Non-pigmented ciliary epithelial cell (primary cell): ENCODE results near the gene UBA1.

Experiments
- DNase-seq: peaks from one replicate; pipeline ENCODE4 v3.0.0-alpha.2; 2010; ENCODE audit warnings: low read depth

The UBA1 gene

DNA sequence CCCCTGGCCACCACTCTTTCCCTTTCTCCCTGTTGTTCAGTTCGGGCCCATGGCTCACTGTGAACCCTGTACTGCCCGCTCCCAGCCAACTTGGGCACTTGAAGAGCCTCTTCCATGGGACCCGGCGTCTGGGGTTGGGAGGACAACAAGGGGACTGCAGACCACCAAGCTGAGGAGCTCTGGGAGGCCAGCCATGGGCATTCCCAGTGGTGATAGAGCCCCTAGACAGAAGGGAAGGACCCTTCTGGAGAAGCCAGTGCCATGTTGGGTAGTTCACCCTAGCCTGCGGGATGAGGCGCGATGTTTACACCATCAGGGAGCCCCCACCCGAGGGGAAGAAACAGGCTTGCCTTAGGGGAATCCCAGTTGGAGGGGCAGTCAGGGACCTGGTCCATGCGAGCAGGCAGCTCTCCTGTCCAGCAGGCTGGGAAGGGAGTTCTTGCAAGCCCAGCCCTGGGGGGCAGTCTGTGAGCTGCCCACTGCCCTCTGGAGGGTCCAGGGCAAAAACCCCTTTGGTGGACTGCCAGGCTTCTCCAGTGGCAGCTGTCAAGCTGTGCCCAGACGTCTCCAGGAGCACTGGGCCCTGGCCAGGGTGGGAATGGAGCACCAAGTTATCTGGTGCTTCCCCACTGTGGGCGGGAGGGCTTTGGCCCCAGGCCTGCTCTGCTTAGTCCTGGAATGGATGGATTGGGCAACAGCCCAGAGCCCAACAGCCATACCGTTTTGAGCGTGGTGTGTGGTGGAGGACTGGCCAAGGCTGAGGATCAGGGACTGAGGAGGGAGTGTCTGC, 23.7 kb upstream of the UBA1 start:
- no peak for DNase-seq

DNA sequence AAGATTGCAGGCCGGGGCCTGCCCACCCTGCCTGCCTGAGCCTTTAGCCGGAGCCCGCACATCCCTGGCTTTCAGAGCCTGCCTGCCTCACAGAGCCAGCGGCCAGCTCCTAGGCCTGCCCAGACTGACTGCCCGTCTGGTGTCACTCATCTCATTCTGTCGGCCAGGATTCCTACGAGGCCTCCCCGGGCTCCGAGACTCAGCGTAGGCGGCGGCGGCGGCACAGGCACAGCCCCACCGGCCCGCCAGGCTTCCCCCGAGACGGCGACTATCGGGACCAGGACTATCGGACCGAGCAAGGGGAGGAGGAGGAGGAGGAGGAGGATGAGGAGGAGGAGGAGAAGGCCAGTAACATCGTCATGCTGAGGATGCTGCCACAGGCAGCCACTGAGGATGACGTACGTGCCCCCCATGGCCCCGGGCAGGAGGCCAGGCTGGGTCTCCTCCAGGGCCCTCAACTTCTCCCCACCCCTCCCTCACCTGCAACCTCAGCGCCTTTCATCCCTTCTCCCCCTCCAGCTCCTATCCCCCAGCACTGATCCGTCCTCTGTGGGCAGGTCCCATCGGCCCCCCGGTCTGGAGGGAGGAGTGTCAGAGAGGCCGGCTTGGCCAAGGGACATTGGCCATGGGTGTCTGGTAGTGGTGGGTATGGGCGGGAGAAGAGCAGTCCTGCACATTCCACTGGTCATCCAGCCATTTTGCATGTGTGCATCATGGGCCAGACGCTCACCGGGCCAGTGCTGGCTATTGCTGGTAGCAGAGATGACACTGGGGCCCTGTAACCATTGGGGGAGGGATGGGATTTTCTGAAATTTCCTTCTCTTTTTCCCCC, 22.6 kb upstream of the UBA1 start:
- DNase-seq = no peak

DNA sequence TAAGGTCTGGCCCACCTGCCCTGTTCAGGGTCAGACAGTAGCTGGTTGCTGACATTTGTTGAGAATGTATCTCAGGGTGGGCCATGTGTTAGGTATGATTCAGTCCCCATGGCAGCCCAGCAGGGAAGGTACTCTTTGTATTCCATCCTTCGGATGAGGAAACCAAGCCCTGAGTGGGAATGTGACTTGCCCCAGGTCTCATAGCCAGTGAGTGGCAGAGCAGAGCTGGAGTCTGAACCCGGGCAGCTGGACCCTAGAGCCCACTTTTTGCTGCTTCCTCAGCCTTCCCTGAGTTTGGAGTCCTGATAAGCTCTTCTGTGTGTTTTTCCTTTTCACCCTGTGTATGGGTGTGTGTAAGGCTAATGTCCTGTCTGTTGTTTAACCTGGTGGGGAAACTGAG, 21.6 kb upstream of the UBA1 start:
- DNase-seq = no peak

DNA sequence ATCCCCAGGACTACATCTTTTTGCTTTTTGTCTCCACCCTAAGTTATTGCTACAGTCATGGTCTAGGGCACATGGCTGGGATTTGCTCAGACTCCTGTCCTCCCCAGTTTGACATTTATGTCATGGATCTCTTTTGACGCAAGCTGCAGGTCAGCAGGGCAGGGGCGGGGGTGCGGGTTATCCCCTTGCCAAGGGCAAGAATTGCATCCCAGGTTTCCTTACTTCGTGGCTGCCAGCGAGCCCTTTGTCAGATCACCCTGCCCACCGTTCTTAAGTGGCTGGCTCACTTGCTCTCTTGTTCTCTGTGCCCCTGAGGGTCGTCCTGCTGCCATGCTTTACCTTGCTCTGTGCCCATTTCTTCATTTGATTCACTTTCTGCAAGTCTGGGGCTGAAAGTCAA, 21.1 kb upstream of the UBA1 start:
- DNase-seq = no peak

DNA sequence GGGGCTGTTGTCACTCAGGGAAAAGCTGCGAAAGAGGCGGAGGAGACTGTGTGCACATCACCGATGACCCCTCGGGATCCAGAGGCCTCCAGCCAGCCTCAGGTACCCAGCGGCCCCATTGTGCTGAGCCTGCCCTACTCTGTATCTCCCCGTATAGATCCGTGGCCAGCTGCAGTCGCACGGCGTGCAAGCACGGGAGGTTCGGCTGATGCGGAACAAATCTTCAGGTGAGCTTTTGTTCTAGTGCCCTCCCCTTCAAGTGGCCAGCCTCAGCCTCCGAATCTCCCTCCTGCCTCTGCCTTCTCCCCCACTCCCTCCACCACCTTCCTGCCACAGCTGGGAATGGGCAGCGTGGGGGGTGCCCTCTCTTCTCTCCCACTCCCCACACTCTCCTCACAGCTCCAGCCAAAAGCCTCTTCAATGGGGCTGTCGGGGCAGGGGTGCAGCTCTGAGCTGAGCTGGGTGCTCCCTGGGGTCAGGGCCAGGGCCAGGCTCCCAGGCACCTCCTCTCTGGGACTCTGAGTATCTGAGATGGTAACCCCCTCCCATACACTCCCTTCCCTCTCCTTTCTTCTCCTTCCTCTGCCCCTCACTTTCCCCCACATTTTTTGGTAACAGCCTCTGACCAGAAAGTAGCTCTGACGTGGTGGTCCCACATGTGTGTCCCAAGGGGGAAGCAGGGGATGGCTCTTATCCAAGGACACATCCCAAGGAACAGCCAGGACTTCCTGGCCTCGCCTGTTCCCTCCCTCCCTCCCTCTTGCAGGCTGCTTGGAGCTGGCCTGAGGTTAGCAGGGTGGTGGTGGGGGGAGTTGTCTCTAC, 20.4 kb upstream of the UBA1 start:
- no peak for DNase-seq

DNA sequence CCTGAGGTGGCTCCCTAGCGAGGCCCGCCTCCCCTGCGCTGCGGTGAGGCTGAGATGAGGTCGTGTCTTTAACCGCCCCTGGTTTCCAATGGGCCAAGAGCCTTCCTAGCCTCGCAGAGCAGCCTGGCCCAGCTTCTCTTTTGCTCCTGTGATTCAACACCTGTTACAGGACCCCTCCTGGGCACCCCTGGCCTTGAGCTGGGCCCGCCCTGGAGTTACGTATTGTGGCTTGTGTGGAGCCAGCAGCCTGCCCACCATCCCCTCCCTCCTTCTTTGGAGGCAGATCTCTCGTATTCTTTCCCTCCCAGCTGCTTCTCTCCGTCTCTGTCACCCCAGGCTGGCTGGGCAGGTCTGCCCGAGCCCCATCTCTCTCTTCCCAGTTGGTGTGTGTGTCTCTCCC, 19.3 kb upstream of the UBA1 start:
- DNase-seq = no peak

DNA sequence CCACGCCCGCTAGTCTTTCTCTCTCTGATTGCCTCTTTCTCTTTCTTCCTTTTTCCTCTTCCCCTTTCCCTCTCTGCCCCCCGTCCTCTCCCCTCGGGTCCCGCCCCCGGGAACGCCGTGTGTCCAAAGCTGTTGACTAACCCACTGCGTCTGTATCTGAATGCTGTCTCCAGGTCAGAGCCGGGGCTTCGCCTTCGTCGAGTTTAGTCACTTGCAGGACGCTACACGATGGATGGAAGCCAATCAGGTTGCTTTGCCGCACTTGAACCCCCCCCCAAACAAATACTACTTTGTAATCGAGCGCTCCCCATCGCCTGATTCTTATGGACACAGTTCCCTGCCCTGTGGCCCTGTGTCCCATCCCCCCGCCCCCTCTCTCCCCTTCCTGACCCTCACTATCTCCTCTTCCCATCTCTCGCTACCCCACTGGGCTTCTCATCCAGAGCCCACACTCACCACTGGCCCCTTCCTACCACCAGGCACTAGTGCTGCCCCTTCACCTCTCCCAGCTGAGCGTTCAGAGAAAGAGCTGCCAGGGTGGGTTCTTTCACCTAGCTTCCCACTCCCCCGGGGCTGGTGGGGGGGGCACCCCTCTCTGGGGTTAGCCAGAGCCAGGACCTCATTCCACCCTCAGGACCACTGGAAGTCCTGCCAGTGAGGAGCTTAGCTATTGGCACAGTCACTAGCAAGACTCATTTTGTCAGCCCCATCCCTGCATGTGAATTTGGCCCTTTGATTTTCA, 18.6 kb upstream of the UBA1 start:
- DNase-seq = no peak

DNA sequence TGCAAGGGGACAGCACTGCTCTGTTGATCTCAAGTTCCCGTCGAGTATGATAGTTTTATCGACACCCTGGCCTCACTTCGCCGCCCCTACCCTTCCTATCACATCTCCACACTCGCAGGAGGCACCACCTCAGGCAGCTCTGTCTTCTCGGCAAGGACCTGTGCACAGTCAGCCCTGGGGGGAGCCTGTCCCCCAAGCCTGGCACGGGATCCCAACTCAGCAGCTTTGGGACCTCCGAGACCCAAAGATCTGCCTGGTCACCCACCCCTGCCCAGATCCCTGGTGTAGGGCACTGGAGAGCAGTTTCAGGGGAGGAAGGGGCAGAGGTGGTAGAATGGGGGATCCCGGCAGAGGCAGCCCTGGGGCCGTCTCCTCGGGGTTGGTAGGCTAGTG, 18.0 kb upstream of the UBA1 start:
- DNase-seq = no peak

DNA sequence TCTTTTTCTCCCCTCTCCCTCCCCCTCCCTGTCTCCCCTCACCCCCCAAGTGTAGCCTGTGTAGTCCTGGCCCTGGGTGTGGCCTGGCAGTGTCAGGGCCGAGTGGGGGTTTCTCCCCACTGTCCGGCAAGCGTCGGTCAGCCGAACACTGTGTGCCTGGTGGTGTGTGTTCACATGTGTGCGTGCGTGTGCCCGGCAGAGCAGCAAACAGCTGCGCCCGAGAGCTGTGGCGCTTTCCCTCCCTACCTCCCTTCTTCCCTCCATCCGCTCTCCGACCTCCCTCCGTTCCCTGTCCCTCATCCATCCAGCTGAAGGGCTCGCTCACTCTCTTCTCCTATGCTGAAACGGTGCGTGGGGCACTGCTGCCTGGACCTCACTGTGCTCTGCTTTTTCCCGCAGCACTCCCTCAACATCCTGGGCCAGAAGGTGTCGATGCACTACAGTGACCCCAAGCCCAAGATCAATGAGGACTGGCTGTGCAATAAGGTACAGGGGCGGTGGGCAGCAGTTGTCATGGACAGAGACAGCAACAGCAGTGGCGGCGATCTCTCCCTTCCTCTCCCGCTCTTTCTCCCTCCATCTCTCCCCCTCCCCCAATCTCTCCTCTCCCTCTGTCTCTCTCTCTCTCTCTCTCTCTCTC, 17.4 kb upstream of the UBA1 start:
- no peak for DNase-seq

DNA sequence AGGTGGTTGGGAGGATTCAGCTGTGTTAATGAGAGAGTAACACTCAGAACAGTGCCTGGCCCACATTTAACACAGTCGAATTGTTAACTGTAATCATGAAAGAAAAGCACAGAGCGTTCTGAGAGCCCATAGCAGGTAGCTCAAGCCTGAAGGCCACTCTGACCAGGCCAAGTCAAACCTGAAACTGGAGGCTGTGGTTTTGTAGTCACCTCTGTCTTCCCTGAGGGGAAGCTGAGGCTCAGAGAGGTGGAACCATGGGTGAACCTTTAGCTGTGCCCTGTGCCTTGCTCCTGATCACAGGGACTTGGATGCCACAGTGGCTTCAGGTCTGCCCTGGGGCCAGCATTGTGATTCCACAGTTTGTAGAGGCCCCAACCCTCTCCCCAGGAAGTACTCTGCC, 16.6 kb upstream of the UBA1 start:
- no peak for DNase-seq

DNA sequence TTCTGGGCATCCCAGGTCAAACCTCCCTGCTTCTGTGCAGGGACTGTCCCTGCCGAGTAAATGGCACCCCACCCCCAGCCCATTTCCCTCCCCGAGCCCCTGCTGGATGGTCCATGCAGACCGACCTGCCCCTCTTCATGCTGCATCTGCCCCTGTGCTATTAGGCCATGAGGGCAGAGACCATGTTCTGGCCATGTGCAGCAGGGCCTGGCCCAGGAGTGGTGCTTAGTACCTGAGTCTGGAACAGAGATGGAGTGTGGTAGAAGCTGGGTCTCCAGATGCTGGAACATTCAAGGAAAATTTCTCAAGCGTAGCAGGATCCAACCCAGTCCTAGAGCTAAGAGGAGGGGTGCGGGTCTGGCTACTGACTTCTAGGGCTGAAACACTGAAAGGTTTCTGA, 15.3 kb upstream of the UBA1 start:
- DNase-seq = no peak

DNA sequence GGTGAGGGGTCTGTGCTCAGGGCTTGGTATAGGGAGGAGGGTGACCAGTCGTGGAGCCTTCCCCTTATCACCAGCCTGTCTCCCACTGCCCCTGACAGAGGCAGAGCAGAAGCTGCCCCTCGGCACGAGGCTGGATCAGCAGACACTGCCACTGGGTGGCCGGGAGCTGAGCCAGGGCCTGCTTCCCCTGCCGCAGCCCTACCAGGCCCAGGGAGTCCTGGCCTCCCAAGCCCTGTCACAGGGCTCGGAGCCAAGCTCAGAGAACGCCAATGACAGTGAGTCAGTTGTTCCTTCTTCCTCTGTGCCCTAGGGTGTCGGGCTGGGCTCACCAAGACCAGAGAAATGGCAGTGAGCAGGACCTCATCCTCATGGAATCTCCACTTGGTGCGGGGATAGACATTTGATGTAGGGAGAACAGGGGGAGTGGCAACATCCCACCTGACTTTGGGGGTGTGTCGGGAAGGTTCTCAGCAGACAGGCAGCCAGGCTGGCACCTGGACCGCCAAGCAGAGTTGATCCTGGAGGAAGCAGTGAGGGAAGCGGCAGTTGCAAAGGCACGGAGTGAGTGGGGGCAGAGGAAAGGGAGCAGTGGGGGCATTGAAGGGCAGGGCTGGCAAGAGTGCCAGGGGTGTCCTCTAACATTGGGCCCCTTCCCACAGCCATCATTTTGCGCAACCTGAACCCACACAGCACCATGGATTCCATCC, 14.3 kb upstream of the UBA1 start:
- no peak for DNase-seq

DNA sequence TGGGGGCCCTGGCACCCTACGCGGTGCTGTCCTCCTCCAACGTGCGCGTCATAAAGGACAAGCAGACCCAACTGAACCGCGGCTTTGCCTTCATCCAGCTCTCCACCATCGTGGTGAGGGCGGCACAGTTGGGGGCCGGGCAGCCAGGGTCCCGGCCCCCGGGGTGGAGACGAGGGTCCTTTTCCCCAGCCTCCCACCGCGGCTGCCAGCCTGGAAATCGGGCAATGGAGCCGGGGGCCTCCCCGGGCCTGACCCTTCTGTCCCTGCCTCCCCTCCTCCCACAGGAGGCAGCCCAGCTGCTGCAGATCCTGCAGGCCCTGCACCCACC, 13.7 kb upstream of the UBA1 start:
- no peak for DNase-seq

DNA sequence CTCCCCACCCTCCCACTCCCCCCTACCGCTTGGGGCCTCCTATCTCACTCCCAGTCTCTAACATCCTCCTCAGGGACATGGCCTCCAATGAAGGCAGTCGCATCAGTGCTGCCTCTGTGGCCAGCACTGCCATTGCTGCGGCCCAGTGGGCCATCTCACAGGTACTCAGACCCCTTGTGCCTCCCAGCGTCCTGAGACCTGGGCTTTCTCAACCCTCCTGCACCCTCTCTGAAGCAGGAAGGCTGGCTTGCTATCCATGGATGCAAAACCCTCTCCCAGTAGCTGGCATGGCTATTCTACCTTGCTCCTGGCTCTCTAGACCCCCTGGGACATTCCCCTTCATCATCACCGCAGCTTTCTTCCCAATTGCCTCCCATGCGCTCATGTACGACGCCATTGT, 13.3 kb upstream of the UBA1 start:
- no peak for DNase-seq

DNA sequence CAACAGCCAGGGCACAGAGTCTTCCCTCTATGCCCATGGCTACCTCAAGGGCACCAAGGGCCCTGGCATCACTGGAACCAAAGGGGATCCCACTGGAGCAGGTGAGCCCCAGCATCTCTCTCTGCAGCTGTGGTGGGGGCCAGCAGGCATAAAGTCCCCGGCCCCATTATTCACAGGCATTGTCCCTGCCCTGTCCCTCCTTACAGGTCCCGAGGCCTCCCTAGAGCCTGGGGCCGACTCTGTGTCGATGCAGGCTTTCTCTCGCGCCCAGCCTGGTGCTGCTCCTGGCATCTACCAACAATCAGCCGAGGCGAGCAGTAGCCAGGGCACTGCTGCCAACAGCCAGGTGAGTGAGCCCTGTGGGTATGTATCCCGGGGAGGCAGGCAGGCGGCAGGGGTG, 12.3 kb upstream of the UBA1 start:
- no peak for DNase-seq

DNA sequence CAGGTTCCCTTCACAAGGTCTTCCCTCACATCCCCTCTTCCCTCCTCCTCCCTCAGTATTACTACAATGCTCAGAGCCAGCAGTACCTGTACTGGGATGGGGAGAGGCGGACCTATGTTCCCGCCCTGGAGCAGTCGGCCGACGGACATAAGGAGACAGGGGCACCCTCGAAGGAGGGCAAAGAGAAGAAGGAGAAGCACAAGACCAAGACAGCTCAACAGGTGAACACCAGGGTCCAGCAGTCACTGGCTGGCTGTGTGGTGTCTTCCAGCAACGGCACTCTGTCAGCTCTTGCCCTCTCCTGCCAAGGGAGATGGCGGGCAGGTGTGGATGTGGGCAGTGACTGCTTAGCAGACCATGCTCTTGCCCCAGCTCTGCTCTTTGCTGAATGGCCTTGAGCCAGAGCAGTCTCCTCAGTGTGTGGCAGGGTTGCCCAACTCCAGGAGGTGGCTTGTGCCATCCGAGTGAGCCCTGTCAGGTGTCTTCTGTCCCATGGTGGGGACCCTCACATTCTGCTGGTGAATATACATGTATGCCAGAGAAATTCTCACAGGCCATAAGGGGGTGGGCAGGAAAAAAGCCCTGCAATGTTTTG, 11.4 kb upstream of the UBA1 start:
- DNase-seq = no peak

DNA sequence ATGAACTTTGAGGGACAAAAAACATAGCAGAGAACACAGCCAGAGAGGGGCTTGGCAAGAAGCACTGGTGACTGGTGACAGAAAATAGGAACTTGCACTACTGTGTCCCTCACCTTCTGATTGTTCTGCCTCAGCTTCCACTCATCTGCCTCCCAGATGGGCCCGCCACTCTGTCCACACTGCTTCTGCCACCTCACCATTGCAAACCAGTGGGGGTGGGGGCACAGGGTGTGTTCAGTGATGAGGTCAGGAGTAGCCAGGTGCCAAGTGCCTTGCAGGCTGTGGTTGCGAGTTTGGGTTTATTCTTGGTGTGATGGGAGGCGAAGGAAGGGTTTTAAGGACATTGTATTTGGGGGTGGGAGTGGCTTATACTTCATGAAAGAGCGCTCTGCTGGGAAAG, 9.1 kb upstream of the UBA1 start:
- DNase-seq = no peak

DNA sequence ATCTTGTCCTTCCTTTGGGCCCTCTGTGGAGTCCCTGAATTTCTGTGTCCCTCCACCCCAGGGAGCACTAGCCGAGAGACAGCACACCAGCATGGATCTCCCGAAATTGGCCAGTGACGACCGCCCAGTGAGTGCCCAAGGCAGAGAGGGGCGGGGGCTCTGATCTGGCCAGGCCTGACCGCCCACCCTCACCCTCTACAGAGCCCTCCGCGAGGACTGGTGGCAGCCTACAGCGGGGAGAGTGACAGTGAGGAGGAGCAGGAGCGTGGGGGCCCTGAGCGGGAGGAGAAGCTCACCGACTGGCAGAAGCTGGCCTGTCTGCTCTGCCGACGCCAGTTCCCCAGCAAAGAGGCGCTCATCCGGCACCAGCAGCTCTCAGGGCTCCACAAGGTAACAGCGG, 8.4 kb upstream of the UBA1 start:
- no peak for DNase-seq

DNA sequence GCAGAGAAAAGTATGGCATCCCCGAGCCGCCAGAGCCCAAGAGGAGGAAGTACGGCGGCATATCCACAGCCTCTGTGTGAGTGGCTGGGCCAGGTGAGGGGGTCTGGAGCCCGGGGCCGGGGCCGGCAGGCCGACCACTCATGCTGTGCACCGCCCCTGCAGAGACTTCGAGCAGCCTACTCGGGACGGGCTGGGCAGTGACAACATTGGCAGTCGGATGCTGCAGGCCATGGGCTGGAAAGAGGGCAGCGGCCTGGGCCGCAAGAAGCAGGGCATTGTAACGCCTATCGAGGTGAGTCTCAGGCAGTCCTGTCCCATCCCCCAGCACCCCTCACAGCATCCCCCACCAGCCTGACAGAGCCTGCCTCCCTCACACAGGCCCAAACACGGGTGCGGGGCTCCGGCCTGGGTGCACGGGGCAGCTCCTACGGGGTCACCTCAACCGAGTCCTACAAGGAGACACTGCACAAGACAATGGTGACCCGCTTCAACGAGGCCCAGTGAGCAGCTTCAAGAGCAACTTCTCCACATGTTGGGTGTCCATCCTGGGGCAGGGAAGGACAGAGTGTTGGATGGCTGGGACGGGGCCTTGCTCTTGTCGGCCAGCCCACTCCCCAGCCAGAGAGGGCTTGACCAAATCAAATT, 7.4 kb upstream of the UBA1 start:
- no peak for DNase-seq

DNA sequence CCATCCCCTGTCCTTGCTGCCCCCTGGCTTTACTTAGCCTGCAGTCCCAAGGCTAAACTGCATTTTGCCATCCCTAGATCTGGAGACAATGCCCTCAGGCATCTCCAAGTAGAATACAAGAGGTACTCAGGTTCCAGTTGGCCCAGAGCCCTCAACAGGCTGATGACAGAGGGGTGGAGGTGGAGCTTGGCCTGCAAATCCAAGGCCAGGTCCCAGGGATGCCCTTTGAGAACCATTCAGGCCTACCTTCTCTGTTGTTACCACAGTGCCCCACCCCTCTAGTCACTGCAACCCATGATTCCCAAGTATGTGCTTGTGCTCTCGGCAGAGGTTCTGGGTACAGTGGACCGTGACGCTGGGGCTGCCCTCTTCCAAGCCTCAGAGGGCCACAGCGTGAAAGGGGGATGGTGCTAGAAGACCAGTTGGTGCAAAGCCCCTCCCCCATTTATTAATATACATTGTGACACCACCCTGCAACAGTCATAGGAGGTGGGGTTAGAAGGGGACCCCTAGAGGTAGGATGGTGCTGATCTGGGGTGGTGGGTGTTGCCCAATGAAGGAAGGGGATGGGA, 6.4 kb upstream of the UBA1 start:
- DNase-seq = no peak
